Suprapubic skin (tissue), 4 donors: ENCODE data around the gene HLA-DRB1. TPM values are rescaled to one million over a fixed set of nuclear protein-coding genes. Genes with fewer than 3 reads are reported as not detected.

ENCODE experiments used
- DNase-seq, 2 donors: peaks; one replicate each; pipeline ENCODE4 v3.0.0-alpha.2; 2019; ENCODE audit warnings: low spot score in 2 of 2
- H3K27ac ChIP-seq: fragments of 200-600 bp; sonication (generic); one replicate; pipeline ENCODE4 v1.5.1; 2019
- H3K27me3 ChIP-seq: fragments of 200-600 bp; sonication (generic); one replicate; pipeline ENCODE4 v1.5.1; 2019
- H3K36me3 ChIP-seq: fragments of 200-600 bp; sonication (generic); one replicate; pipeline ENCODE4 v1.5.1; 2019
- H3K4me1 ChIP-seq: fragments of 200-600 bp; sonication (generic); one replicate; pipeline ENCODE4 v1.5.1; 2019
- H3K4me3 ChIP-seq: fragments of 200-600 bp; sonication (generic); one replicate; pipeline ENCODE4 v1.5.1; 2019; ENCODE audit warnings: mild to moderate bottlenecking
- H3K9me3 ChIP-seq: fragments of 200-600 bp; sonication (generic); one replicate; pipeline ENCODE4 v1.5.1; 2019
- EP300 ChIP-seq: sonication (generic); formaldehyde crosslinking; IDR thresholded peaks from one replicate; pipeline ENCODE4 v1.6.1; 2017; ENCODE audit warnings: antibody characterized with exemption
- POLR2A ChIP-seq, 2 donors: fragments of 450-650 bp; IDR thresholded peaks; one replicate each; pipeline ENCODE4 v1.6.1; 2017; ENCODE audit warnings: antibody characterized with exemption in 2 of 2, mild to moderate bottlenecking in 2 of 2, moderate library complexity in 2 of 2
- POLR2AphosphoS5 ChIP-seq, 3 donors: sonication (generic); formaldehyde crosslinking; IDR thresholded peaks; one replicate each; pipeline ENCODE4 v1.6.1; 2017; ENCODE audit warnings: antibody characterized with exemption in 3 of 3
- WGBS: methylation state at CpG from one replicate; pipeline ENCODE4 v1.1.5; 2018; 5-methylcytosine and 5-hydroxymethylcytosine counted together
- total RNA-seq, 4 donors: library from RNA; depleted of rRNA; stranded (reverse); fragments of >200 nt; gene quantifications; one replicate each; pipeline ENCODE4 v1.1.0, GENCODE V29; 2016
- TF ChIP-seq, protein P1 (sequence below), 2 donors: fragments of 200-600 bp in 1 of 2; fragments of 450-650 bp in 1 of 2; sonication (generic) in 1 of 2; IDR thresholded peaks; one replicate each; pipeline ENCODE4 v1.5.1; 2016 to 2019; ENCODE audit warnings: antibody characterized with exemption in 2 of 2, mild to moderate bottlenecking in 1 of 2, moderate library complexity in 1 of 2

Gene HLA-DRB1
- total RNA-seq, 4 donors from 2014 or later, result 28.0 to 39.3 (median 37.0) TPM

DNA sequence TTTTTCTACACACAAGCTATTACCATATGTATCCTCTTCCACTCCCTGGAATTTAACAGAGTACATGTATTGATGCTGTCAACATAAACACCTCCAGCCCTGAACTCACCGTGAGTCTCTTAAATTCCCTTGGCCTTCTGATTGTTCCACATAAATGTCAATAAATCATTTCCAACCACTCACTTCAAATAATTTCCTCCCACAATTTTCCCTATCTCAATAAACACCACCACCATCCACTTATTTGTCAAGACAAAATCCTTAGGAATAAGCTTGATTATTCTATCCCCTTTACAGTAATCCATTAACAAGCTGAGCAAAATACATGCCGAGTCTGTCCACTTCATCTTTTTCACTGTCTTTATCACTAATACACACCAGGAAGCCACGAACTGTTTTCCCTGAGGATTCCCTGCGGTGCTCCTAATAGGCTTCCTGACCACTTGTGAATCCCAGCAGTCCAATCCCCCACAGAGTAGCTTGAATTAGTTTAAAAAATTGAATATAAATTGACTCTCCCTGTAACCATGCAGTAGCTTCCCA lies 19.2 kb downstream of the HLA-DRB1 start:
- H3K4me3 ChIP-seq, result no peak overlapping the region
- 61% methylated on average over 4 of the region's 4 CpGs for WGBS
- no peaks in the 10 kb centered on the region for H3K4me1 ChIP-seq
- H3K27me3 ChIP-seq, result no peaks in the 10 kb centered on the region
- no peaks in the 10 kb centered on the region for H3K9me3 ChIP-seq
- no peak for TF ChIP-seq POLR2A (IDR thresholded peaks at IDR 0.05)
- TF ChIP-seq POLR2AphosphoS5 (IDR thresholded peaks at IDR 0.05), result no peak
- TF ChIP-seq, protein P1, sequence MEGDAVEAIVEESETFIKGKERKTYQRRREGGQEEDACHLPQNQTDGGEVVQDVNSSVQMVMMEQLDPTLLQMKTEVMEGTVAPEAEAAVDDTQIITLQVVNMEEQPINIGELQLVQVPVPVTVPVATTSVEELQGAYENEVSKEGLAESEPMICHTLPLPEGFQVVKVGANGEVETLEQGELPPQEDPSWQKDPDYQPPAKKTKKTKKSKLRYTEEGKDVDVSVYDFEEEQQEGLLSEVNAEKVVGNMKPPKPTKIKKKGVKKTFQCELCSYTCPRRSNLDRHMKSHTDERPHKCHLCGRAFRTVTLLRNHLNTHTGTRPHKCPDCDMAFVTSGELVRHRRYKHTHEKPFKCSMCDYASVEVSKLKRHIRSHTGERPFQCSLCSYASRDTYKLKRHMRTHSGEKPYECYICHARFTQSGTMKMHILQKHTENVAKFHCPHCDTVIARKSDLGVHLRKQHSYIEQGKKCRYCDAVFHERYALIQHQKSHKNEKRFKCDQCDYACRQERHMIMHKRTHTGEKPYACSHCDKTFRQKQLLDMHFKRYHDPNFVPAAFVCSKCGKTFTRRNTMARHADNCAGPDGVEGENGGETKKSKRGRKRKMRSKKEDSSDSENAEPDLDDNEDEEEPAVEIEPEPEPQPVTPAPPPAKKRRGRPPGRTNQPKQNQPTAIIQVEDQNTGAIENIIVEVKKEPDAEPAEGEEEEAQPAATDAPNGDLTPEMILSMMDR (IDR thresholded peaks at IDR 0.05), result no peak
- no peaks in the 10 kb centered on the region for H3K36me3 ChIP-seq
- no peak for DNase-seq
- no peak overlapping the region for H3K27ac ChIP-seq

DNA sequence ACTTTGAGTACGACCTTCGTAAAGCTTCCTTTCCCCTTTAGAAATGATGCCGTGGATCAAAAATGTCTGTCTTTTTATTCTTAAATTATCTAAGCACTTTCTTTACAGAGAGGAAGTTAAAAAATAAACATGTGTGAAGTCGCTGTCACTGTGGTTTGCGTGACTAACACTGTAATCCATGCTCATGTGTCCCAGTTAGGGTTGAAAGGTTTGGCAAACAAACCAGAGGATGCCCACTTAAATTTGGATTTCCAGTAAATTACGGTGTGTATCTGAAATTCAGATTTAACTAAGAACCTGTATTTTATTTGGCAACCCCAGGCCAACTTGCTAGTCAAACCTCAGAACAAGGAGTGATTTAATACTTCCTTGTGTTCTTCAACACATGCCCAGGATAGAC lies 21.1 kb downstream of the HLA-DRB1 start:
- DNase-seq, result no peak
- WGBS, result 68% methylated on average over 6 of the region's 6 CpGs
- H3K27me3 ChIP-seq, result no peaks in the 10 kb centered on the region
- no peak for TF ChIP-seq POLR2A (IDR thresholded peaks at IDR 0.05)
- TF ChIP-seq POLR2AphosphoS5 (IDR thresholded peaks at IDR 0.05), result no peak
- TF ChIP-seq, protein P1 (IDR thresholded peaks at IDR 0.05), result no peak
- TF ChIP-seq EP300, result no peak
- no peaks in the 10 kb centered on the region for H3K9me3 ChIP-seq
- no peaks in the 10 kb centered on the region for H3K36me3 ChIP-seq
- no peaks in the 10 kb centered on the region for H3K4me1 ChIP-seq
- no peak overlapping the region for H3K27ac ChIP-seq
- no peak overlapping the region for H3K4me3 ChIP-seq

DNA sequence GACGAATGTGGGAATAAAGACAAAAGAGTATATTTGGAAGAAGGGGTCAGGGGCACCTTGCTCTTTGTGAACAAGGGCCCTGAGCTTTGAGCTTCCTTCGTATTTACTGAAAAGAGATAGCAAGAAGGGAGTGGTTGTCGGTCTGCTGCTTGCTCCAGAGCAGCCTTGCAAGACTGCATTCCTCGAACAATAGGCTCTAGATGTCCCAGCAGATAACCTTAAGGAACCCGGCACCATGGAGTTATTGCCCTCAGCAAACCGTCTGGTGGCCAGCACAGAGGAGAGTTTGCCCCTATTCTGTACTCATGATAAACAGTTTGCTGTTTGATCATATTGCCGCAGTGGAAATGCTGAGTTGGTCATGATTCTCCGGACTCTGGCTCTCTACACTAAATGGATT lies 22.7 kb downstream of the HLA-DRB1 start:
- Histone ChIP-seq H3K4me1 (no peaks in the 10 kb centered on the region), H3K27ac (no peak overlapping the region), H3K9me3 (no peaks in the 10 kb centered on the region), H3K4me3 (no peak overlapping the region), H3K27me3 (no peaks in the 10 kb centered on the region), H3K36me3 (no peaks in the 10 kb centered on the region)
- TF ChIP-seq, protein P1 (IDR thresholded peaks at IDR 0.05), result no peak
- TF ChIP-seq POLR2AphosphoS5 (IDR thresholded peaks at IDR 0.05) (no peak), POLR2A (IDR thresholded peaks at IDR 0.05) (no peak), EP300 (no peak)
- no peak for DNase-seq
- 96% methylated on average over 6 of the region's 8 CpGs for WGBS

DNA sequence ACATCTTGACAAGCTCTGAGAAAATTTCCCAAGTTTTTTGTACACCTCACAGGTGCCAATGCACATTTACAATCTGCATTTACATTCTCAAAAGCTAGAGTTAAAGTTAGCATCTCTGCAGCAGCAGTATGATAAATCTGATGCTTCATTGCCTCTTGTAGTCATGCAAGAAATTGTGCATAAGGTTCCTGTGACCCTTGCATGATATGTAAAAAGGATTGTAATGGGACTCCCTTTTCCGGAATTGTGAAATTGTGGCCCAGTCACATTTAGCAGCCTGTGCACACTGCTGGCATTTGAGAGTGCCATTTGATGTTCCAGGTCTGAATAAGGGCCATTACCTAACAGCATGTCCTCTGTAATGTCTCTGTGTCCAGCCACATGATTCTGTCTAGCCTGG lies 24.1 kb downstream of the HLA-DRB1 start:
- no peaks in the 10 kb centered on the region for H3K27me3 ChIP-seq
- no peaks in the 10 kb centered on the region for H3K4me1 ChIP-seq
- no peak overlapping the region for H3K27ac ChIP-seq
- H3K36me3 ChIP-seq, result no peaks in the 10 kb centered on the region
- WGBS, result 92% methylated on average over 1 of the region's 1 CpG
- TF ChIP-seq, protein P1 (IDR thresholded peaks at IDR 0.05), result no peak
- TF ChIP-seq EP300, result no peak
- no peak for TF ChIP-seq POLR2A (IDR thresholded peaks at IDR 0.05)
- TF ChIP-seq POLR2AphosphoS5 (IDR thresholded peaks at IDR 0.05), result no peak
- H3K4me3 ChIP-seq, result no peak overlapping the region
- DNase-seq, result no peak
- no peaks in the 10 kb centered on the region for H3K9me3 ChIP-seq

DNA sequence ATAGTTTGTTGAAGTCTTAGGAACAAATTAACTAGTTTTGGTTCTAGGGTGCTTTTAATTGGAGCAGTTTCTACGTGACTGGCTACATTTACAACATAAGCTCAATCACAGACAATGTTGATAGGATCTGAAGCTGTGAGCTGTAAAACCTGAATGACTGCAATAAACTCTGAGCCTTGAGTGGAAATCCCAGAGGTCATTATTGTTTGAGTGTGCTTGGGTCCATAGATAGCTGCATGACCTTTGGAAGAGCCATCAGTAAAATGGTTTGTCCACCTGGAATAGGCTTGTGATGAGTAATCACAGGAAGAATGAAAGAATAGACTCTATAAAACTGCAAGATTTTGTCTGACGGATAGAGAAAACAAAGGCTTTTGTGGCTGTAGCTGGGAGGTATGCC lies 26.7 kb downstream of the HLA-DRB1 start:
- Histone ChIP-seq H3K27me3 (no peaks in the 10 kb centered on the region), H3K4me1 (no peaks in the 10 kb centered on the region), H3K9me3 (no peaks in the 10 kb centered on the region), H3K36me3 (no peaks in the 10 kb centered on the region), H3K4me3 (no peak overlapping the region), H3K27ac (no peak overlapping the region)
- DNase-seq, result no peak
- TF ChIP-seq, protein P1 (IDR thresholded peaks at IDR 0.05), result no peak
- no peak for TF ChIP-seq EP300
- TF ChIP-seq POLR2AphosphoS5 (IDR thresholded peaks at IDR 0.05), result no peak
- TF ChIP-seq POLR2A (IDR thresholded peaks at IDR 0.05), result no peak
- WGBS, result 28% methylated on average over 2 of the region's 2 CpGs
